ENCODE data around the gene RFTN2. TPM values are rescaled to one million over a fixed set of nuclear protein-coding genes. Genes with fewer than 3 reads are reported as not detected.

RFTN2 gene
- polyA plus RNA-seq, 1 donor (not counting 4 experiments of a cell fraction or from before 2014, with no cell fraction given): 0.37 TPM

DNA sequence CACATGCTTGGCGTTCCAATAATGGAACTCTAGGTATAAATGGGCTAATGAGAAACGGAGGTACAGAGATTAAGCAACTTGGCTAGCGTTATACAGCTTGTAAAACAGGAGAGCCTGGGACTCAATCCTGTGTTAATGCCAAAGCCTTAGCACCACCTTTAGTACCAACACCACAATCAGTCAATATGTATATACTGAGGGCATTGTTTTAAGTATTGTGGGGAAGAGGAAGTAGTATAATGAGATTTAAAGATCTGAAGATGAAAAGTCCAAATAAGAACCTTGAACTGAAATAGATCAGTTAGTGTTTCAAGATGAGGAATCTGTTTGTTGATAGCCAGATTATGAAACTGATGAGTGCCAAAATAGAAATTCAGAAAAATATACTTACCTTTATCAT lies 37.9 kb upstream of the RFTN2 start:
- FAIRE-seq (no peak), DNase-seq (ENCODE audit: low read depth, low spot score) (no peak)
- Histone ChIP-seq H2AFZ (ENCODE audit: control insufficient read depth, low read length) (no peak overlapping the region), H3K4me1 (ENCODE audit: control insufficient read depth, extremely low read depth, insufficient read depth, low read length) (peaks cover 7% of the 10 kb centered on the region), H3K9ac (ENCODE audit: control insufficient read depth, extremely low read depth, insufficient read depth, low read length) (no peak overlapping the region), H3K9me3 (ENCODE audit: control insufficient read depth, low read depth, low read length) (no peaks in the 10 kb centered on the region), H4K20me1 (ENCODE audit: control insufficient read depth, extremely low read depth, insufficient read depth, low read length) (peaks cover 4% of the 10 kb centered on the region), H3K36me3 (ENCODE audit: control insufficient read depth in 2 of 2, extremely low read depth in 1 of 2, insufficient read depth in 2 of 2, low read length in 2 of 2) (peaks cover 4 to 11% of the 10 kb centered on the region in 2 experiments), H3K9me1 (ENCODE audit: control insufficient read depth, extremely low read depth, insufficient read depth, low read length) (no peaks in the 10 kb centered on the region), H3K4me2 (ENCODE audit: control insufficient read depth, extremely low read depth, insufficient read depth, low read depth, low read length) (no peak overlapping the region), H3K4me3 (ENCODE audit: control insufficient read depth in 2 of 3, extremely low read depth in 1 of 3, insufficient read depth in 2 of 3, low read depth in 1 of 3, low read length in 3 of 3) (no peak overlapping the region), H3K27me3 (ENCODE audit: control insufficient read depth, extremely low read depth, insufficient read depth, low read length) (no peaks in the 10 kb centered on the region), H3K27ac (ENCODE audit: control insufficient read depth, insufficient read depth, low read length) (no peak overlapping the region), H3K79me2 (ENCODE audit: control insufficient read depth, insufficient read depth, low read length) (peaks cover 27% of the 10 kb centered on the region)
- dilution Hi-C loops (cut with MboI; ENCODE audit: extremely low pct_ligation_motif_present, low sequenced_read_pairs): no loop called here
- no peak for TF ChIP-seq CTCF (optimal IDR thresholded peaks at IDR 0.05 in 1 of 3, IDR thresholded peaks at IDR 0.05 in 1 of 3, conservative IDR thresholded peaks at IDR 0.05 in 1 of 3; ENCODE audit: extremely low read depth in 1 of 3, insufficient read depth in 2 of 3, low read length in 3 of 3)
- no peak for TF ChIP-seq EZH2 (IDR thresholded peaks at IDR 0.05; ENCODE audit: low read length)

- Histone ChIP-seq H4K20me1 (ENCODE audit: control insufficient read depth, extremely low read depth, insufficient read depth, low read length) (peaks cover 4% of the 10 kb centered on the region), H3K9me3 (ENCODE audit: control insufficient read depth, low read depth, low read length) (no peaks in the 10 kb centered on the region), H3K4me1 (ENCODE audit: control insufficient read depth, extremely low read depth, insufficient read depth, low read length) (peaks cover 15% of the 10 kb centered on the region), H3K9ac (ENCODE audit: control insufficient read depth, extremely low read depth, insufficient read depth, low read length) (no peak overlapping the region), H3K9me1 (ENCODE audit: control insufficient read depth, extremely low read depth, insufficient read depth, low read length) (no peaks in the 10 kb centered on the region), H2AFZ (ENCODE audit: control insufficient read depth, low read length) (no peak overlapping the region), H3K4me3 (ENCODE audit: control insufficient read depth in 2 of 3, extremely low read depth in 1 of 3, insufficient read depth in 2 of 3, low read depth in 1 of 3, low read length in 3 of 3) (no peak overlapping the region), H3K27me3 (ENCODE audit: control insufficient read depth, extremely low read depth, insufficient read depth, low read length) (no peaks in the 10 kb centered on the region), H3K79me2 (ENCODE audit: control insufficient read depth, insufficient read depth, low read length) (peaks cover 41% of the 10 kb centered on the region), H3K4me2 (ENCODE audit: control insufficient read depth, extremely low read depth, insufficient read depth, low read depth, low read length) (no peak overlapping the region), H3K27ac (ENCODE audit: control insufficient read depth, insufficient read depth, low read length) (no peak overlapping the region), H3K36me3 (ENCODE audit: control insufficient read depth in 2 of 2, extremely low read depth in 1 of 2, insufficient read depth in 2 of 2, low read length in 2 of 2) (peaks cover 4 to 11% of the 10 kb centered on the region in 2 experiments)
- no peak for TF ChIP-seq CTCF (optimal IDR thresholded peaks at IDR 0.05 in 1 of 3, IDR thresholded peaks at IDR 0.05 in 1 of 3, conservative IDR thresholded peaks at IDR 0.05 in 1 of 3; ENCODE audit: extremely low read depth in 1 of 3, insufficient read depth in 2 of 3, low read length in 3 of 3)
- TF ChIP-seq EZH2 (IDR thresholded peaks at IDR 0.05; ENCODE audit: low read length): no peak
- DNase-seq (ENCODE audit: low read depth, low spot score): no peak
- no peak for FAIRE-seq
- dilution Hi-C loops (cut with MboI; ENCODE audit: extremely low pct_ligation_motif_present, low sequenced_read_pairs): no loop called here
These were observed 36.2 kb upstream of the RFTN2 start for GRCh38 chr2:197711578-197711977.

All from keratinocyte (primary cell).